Bronchial smooth muscle cell (primary cell): ENCODE measurements around the gene CPD. TPM values are rescaled to one million over a fixed set of nuclear protein-coding genes. Genes with fewer than 3 reads are reported as not detected.

Experiments used
- total RNA-seq: library from RNA; depleted of rRNA; stranded (reverse); fragments of >200 nt; gene quantifications from 2 replicates; pipeline ENCODE4 v1.2.1, GENCODE V29; 2014

Gene CPD
- 73.1 and 414 TPM in 2 replicates for total RNA-seq

DNA sequence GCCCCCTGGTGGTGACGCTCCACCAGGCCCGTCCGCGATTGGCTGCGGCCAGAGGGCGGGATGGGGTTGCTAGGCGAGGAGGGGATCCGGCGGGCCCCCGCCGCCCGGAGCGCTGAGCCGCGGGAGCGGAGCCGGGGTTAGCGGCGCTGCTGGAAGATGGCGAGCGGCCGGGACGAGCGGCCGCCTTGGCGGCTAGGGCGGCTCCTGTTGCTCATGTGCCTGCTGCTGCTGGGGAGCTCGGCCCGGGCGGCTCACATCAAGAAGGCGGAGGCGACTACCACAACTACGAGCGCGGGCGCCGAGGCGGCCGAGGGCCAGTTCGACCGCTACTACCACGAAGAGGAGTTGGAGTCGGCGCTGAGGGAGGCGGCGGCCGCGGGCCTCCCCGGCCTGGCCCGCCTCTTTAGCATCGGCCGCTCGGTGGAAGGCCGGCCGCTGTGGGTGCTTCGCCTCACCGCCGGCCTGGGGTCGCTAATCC lies at the start of gene CPD:
CPD (plus strand) TSS at position 103 of the 478 bp plus-strand sequence; CDS start at position 157, 54 bp downstream.

DNA sequence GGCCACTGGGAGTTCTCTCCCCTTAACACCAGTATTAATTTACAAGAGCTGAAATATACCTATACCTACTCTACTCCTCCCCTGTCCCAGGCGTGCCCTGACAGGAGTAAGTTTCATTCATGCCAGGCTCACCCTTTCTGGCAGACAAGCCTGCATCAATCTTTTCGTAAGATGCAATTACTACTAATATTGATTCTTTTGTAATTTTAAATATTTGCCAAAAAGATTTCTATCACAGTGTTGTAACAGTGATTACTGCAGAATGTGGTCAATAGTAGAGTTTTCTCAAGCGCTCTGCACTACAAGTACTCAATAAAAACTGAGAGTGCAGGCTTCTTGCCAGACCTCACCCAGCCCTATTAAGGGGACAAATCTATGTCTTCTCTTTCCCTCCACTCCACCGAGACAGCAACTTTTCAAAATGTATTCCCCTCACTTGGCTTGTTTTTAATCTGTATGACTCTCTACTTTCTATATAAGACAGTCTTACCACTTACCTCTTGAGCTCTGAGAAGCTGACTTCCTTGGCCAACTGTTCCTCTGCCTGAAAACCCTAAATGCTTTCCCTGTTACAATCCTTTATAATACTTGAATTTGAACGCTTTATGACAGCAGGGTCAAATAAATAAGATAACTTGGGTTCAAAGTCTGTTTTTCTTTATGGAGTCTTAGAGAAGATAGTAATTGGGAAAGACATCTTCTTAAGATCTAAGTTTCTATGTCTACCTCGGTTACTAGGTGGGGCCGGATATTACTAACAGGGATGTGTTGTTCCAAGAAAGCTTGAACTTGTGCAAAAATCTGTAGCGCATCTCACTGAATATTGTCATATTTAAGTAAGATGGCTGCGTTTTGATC lies 45.0 kb upstream of the CPD start, which contains the start of gene TMIGD1:
TMIGD1 (minus strand) TSS at position 555 of the 858 bp plus-strand sequence. CDS start 1,924 bp downstream, outside the sequence.

DNA sequence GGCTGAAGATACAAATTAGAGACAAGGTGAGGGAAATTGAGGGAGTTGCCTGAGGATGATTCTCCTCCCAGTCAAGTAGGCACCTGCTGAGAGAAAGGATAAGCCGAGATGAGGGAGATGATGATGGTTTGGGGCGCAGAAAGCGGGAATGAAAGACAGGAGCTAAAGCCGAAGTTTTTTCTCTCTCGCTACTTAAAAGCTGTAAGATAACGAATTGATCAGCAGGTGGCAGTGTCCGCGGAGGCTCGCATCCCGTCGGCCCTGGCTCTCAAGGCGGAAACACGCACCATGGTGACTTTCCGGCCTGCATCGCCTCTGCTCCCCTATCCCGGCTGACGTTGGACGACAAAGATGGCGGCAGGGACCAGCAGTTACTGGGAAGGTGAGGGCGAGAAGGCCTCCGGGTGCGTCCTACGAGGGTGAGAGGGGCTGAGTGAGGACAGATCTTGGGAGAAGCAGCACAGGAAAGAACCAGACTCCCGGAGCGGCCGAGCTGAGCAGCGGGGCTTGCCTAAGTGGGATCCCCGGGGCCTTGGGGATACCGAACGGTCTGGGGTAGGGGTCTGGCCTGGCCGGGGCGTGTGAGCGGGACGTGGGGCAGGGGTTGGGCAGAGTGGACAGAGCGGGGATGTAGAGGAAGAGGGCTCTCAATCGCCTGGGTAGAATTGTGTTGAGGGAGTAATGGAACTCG lies 98.5 kb downstream of the CPD start, which contains the start of gene GOSR1:
GOSR1 (plus strand) TSS at position 326 of the 691 bp plus-strand sequence; CDS start at position 352, 26 bp downstream.

Other genes with a start within 250 kb of the CPD start
- under 0.01 and 0.16 TPM in 2 replicates for gene SLC6A4, start 143.2 kb upstream of the CPD start, total RNA-seq
- gene BLMH, start 87.0 kb upstream of the CPD start, total RNA-seq: 29.2 and 31.1 TPM in 2 replicates
- not detected in 2 replicates for gene TMIGD1, start 44.9 kb upstream of the CPD start, total RNA-seq
- gene GOSR1, start 98.5 kb downstream of the CPD start, total RNA-seq: 24.4 and 29.6 TPM in 2 replicates